NCI-H2029 (cell line): Measurements from ENCODE around the gene MST1R.
"Not testable (repeated sequence)": the region's sequence is repeated elsewhere in the genome, so short reads cannot be mapped to it uniquely, and the experiment has no call there.

Source experiments
- DNase-seq: peaks from one replicate; lab custom pipeline; 2025; lab: John Stamatoyannopoulos, UW

The MST1R gene

DNA sequence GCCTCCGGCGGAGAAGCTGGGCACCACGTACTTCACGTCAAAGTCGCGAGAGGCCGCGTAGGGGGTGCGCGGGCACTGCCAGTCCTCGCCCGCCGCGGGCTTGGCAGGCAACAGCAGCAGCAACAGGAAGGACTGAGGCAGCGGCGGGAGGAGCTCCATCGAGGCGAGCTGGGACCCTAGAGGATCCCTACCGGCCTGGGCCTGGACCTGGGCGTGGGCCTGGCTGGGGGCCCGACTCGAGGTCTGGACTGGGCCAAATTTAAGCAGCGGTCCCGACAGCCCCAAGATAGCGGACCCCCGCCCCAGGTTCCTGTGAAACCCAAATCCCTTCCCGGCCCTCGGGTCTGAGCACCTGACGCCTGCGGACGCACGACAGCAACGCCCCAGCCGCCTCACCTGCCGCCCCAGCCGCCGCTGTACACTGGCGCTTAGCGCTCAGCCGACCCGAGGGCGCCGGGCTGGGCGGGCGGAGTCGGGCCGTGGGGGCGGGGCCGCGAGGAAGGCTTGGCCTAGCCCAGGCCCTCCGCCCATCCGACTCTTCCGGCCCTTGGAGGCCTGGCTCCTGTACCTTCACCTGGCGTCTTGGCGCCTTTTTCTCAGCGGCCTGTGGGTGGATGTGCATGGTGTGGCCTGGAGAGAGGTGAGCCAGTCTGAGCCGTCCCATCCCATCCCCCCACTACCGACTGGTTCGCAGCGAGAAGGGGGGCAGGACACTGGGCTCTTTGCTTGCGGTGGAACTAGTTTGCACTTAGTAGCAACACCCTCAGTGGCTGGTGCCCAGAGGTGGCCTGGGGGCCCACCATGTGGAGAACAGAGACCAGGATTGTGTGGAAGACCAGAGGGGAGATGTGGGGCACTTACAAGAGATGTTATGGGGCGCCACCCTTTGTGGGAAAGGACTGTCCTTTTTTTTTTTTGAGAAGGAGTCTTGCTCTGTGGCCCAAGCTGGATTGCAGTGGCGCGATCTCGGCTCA is at the start of gene MST1R:
Gene MST1R, minus strand, starts transcription at position 423 of the 974 bp plus-strand sequence. Its CDS starts 264 bp downstream, at position 159.
- peak; percentile 89 for DNase-seq

DNA sequence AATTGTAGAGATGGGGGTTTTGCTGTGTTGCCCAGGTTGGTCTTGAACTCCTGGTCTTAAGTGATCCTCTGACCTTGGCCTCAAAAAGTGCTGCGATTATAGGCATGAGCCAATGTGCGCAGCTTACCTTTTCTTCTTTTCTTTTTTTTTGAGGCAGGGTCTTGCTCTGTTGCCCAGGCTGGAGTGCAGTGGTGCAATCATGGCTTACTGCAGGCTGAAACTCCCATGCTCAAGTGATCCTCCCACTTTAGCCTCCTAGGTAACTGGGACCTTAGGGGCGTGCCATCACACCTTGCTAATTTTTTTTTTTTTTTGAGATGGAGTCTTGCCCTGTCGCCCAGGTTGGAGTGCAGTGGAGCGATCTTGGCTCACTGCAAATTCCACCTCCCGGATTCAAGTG is 49.3 kb upstream of the MST1R start:
- DNase-seq: no peak

DNA sequence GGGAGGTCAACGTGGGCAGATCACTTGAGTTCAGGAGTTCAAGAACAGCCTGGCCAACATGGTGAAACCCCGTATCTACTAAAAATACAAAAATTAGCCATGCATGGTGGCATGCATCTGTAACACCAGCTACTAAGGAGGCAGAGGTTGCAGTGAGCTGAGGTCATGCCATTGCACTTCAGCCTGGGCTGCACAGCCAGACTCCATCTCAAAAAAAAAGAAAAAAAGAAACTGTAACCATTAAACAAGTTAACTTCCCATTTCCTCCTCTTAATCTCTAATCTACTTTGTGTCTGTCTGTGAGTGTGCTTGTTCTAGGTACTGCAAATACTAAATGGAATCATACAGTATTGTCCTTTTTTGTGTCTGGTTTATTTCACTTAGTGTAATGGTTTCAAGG is 39.0 kb upstream of the MST1R start:
- DNase-seq: no peak

DNA sequence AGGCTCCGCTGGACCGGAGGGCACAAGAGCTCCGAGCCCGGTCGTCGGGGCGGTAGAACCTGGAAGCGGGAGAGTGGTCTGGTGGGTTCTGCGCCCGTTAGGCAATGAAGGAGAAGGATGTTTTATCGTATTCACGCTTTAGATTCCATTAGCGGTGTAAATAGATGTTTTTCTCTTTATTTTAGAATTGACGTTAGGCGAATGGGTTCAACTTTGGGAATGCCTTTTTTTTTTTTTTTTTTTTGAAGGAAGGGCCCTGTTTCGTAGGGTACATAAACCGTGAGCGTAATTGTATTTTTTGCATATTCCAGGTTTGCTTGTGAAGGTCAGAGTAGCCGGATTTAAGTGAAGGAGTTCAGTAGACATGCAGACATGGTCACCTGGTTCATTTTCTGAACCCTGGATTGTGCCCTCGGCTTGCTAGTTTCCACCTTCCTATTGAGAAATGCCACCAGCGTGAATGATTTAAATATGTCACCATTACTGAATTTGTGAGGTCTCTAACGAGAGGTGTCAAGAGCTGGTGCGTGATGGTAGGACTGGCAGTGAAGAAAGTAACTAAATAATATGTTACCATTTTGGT is 37.1 kb upstream of the MST1R start:
- DNase-seq: no peak

DNA sequence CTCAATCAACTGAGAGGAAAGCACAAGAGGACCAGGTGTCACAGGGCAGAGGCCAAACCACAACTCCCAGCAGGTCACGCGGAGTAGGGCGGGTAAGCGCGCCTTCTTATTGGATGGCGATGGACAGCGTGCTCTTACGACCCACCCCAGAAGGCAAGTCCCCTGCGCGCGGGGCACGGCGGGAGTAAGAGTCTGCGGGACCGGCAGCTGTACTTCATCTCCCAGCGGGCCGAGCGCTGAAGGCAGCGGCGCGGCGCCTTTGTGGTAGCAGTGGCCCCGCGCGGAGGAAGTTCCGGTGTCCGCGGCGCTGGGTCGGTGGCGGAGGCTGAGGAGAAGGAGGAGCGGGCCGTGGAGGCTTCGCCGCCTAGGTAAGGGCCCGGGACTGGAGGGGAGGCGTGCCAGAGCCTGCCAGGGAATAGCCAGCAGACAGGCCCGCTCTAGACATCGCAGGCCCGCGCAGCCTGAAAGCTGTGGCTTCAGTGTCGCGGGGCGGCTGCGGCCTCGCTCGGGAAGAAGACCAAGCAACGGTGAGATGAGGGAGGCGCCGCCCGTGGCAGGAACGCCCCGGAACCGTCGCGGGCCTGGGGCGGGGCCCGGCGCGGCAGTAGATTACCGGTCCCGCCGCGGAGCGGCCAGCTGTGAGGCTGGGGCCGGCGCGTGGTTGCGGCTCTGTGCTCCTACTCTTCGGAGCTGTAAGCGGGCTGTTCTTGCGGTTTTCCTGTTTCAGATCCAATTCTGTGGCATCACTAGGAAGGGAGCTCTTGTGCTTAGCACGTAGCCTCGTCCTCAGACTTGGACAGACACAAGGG is 36.4 kb upstream of the MST1R start, which contains the start of gene RBM6:
Gene RBM6, plus strand, starts transcription at position 293 of the 809 bp plus-strand sequence. CDS start 22,492 bp downstream, outside the sequence.
- peak; percentile 82 for DNase-seq

DNA sequence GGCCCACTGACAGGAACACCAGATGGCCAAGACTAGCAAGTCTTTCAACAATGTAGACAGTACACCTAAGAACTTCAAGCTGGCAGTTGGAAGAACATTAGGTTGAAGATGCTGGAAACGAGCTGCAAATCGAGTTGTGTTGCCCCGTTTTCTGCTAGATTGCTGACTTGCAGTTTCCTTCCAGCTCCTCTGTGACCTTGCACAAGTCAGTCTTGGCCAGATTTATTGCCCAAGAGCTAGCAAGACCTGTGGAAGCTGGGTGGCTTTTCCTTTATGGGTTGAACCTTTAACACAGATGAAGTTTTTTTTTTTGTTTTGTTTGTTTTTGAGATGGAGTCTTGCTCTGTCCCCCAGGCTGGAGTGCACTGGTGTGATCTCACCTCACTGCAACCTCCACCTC is 33.4 kb upstream of the MST1R start:
- DNase-seq: no peak

DNA sequence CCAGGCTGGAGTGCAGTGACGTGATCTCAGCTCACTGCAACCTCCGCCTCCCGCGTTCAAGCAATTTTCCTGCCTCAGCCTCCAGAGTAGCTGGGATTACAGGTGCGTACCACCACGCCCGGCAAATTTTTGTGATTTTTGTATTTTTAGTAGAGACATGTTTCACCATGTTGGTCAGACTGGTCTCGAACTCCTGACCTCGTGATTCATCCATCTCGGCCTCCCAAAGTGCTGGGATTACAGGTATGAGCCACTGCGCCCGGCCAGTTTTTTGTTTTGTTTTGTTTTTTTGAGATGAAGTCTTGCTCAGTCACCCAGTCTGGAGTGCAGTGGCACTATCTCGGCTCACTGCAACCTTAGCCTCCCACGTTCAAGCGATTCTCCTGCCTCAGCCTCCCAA is 28.6 kb upstream of the MST1R start:
- not testable (repeated sequence) for DNase-seq

DNA sequence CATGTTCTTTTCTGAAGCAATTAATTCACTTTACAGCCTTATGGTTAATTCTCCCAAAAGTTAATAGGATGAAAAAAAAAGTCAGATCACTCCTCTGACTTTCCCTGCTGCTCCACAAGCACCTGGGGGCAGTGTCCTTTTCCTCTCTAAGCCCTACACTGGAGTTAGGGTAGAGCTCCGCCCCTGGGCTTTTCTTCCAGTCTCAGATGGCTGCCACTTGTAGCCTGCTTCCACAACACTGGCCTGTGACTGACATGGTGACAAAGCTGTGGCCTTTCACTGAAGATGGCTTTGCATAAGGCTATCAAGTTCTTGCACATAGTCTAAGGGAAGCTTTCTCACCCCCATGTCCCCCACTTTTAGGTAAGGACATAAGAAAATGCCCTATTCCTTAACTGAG is 27.2 kb upstream of the MST1R start:
- no peak for DNase-seq

DNA sequence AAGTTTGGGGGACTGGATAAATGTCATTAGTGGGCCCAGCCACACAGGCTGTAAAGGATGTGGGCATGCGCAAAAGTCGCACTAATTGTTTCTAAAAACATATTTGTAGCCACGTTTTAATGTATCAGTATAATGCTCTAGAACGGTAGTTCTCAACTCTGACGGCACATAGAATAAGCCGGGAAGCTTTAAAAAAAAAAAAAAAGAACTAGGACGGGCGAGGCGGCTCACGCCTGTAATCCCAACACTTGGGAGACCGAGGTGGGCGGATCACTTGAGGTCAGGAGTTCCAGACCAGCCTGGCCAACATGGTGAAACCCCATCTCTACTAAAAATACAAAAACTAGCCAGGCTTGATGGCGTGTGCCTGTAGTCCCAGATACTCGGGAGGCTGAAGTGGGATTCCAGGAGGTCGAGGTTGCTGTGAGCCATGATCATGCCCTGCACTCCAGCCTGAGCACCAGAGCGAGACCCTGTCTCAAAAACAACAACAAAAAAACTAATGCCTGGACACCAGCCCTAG is 26.6 kb upstream of the MST1R start:
- no peak for DNase-seq

DNA sequence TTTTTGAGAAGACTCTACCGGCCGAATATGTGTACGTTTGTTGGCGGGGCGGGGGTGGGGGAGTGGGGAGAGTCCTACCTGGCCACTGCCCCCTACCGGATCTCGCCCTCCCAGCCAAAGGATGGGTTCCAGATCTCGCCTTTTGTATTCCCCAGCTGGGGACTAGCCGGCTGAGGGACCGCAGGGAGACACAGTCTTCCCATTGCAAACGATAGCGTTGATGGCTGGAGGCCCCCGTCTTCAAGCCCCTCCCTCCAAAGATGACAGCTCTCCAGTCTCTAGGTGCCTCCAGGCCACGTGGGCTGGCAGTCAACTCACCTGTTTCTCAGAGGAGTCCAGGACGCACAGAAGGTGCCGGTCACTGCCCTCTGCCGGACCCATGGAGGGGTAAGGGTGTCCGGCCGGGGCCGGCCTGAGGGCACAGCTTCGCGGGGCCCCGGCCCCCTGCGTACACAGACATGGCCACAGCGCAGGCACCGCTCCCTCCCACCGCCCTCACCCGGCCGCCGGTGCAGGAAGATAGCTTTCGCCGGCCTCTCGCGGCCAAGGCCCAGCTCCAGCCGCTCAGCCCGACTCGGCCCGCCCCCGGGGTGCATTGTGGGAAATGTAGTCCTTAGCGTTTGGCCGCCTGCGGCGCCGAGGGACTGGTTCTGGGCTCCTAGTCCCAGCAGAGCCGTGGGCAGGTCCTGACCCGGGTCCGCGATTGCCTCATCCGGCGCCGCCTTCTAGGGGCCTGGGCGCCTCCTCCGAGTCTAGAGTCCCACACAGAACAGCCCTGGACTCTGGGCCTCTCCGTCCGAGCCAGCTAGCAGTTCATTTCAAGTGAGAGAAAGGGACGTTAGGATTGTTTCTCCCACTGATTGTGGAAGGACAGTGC is 25.9 kb upstream of the MST1R start, which contains the start of gene MON1A:
Gene MON1A, minus strand, starts transcription at position 521 of the 877 bp plus-strand sequence. CDS start 16,465 bp downstream, outside the sequence.
- peak; percentile 72 for DNase-seq

DNA sequence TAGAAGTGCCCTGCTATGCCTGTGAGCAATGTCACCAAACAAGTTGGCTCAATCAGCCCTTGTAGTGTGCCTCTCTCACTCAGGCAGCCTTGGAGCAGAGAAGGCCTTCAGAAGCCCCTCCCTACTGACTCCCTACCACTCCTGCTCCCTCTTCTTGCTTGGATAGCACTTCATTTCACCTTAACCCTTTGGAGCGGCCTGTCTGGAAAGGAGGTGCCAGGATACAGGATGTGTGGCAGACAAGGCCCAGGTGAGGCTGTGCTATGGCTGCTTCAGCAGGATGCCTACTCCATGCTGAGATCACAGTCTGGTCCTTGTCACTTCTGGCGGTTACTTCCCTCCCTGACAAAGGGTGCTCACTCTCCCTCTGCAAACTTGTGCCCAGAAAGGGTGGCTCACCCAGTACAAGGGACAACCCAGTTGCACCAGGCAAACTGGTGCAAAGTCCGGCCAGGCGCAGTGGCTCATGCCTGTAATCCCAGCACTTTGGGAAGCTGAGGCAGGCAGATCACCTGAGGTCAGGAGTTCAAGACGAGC is 24.9 kb upstream of the MST1R start:
- no peak for DNase-seq

DNA sequence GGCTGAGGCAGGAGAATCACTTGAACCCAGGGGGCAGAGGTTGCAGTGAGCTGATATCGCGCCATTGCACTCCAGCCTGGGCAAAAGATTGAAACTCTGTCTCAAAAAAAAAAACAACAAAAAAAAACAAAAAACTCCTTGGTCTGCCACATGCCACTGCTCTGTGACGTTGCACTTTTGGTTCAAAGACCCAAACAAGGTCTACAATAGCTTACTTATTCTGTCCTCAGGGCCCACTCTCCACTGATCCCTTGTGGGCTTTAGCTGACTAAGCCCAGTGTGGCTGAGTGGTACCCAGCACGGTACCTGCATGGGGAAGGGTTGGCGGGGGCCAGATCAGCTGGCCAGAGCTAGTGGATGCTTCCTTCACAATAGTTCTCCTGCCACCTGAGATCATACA is 24.1 kb upstream of the MST1R start:
- no peak for DNase-seq

DNA sequence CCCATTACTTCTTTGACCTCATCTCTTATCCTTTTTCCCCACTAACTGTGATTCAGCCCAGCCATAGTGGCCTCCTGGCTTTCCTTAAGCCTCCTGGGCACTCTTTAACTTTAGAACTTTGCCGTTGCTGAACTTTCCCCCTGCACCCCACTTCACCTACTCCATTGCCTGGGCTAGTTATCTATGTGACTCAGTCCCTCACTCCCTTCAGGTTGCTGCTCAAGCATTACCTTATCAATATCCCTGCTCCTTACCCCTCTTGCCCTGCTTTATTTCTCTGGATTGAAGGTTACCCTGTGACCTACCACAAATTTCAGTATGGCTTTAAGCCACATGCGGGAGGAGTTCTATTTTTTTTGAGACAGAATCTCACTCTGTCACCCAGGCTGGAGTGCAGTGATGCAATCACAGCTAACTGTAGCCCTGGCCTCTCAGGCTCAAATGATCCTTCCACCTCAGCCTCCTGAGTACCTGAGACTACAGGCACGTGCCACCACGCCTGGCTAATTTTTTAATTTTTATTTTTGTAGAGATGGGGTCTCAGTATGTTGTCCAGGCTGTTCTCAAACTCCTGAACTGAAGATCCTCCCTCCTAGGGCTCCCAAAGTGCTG is 22.6 kb upstream of the MST1R start:
- DNase-seq: no peak

DNA sequence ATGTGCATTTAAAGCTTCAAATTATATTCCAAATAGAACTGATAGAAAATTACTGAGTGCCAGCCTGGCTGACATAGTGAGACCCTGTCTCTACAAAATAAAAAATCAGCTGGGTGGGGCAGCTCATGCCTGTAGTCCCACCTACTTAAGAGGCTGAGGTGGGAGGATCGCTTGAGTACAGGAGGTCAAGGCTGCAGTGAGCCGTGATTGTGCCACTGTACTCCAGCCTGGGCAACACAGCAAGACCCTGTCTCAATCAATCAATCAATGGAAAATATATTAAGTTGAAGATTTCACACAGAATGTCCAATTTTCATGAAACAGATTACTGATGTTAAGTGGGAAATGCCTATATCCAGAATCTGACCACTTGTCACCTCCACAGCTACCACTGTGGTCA is 21.8 kb upstream of the MST1R start:
- DNase-seq: no peak

DNA sequence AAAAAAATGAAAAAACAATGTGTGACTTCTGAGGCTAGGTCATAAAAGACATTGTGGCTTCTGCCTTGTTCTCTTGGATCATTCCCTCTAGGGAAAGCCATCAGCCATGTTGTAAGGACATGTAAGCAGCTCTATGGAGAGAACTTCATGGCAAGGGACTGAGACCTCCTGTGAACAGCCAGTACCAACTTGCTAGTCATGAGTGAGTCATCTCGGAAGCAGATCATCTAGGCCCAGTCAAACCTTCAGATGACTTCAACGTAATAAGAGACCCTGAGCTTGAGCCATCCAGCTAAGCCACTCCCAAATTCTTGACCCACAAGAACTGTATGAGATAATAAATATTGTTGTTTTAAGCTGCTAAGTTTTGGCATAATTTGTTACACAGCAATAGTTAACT is 21.0 kb upstream of the MST1R start:
- no peak for DNase-seq

DNA sequence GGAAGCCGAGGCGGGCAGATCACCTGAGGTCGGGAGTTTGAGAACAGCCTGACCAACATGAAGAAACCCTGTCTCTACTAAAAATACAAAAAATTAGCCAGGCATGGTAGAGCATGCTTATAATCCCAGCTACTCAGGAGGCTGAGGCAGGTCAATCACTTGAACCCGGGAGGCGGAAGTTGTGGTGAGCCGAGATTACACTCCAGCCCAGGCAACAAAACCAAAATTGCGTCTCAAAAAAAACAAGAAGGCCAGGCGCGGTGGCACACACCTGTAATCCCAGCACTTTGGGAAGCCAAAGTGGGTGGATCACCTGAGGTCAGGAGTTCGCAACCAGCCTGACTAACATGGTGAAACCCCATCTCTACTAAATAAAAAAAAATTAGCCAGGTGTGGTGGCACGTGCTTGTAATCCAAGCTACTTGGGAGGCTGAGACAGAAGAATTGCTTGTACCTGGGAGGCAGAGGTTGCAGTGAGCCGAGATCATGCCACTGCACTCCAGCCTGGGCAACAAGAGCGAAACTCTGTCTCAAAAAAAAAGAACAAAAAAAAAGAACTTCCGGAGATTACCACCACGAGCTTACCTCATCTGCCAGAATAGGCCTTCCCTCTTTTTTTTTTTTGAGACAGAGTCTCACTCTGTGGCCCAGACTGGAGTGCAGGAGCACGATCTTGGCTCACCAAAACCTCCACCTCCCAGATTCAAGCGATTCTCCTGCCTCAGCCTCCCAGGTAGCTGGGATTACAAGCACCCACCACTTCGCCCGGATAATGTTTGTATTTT is 14.3 kb upstream of the MST1R start:
- not testable (repeated sequence) for DNase-seq

DNA sequence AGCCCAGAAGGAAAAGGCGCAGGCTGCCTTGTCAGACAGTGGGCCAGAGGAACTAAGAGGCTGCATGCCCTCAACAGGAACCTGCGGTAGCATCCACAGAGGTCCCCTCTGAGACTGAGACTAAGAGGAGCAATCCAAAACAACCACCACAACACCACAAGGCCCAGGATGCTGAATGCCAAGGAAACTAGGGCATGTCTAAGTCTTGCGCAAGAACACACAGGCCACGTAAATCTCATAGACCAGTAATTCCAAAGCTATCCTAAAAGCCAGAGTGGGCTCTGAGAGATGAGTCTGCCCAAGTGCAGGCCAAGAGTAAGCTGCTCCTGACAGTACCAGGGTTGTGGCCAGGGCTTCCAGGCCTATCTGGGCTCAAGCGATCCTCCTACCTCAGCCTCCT is 13.0 kb upstream of the MST1R start:
- DNase-seq: no peak

DNA sequence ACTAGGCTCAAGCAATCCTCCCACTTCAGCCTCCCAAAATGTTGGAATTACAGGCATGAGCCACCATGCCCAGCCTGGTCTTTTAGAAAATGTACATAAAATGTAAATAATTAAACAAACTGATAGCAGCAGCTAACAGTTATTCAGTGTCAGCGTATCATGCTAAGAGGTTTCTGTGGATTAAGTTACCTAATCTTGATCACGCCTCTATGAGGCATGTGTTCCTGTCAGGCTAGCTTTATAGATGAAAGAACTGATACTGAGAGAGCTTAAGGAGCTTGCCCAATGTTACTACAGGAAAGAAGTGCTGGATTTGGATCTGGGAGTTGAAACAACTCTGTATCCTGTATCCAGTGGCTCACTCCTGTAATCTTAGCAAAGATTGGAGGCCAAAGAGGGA is 11.2 kb upstream of the MST1R start:
- DNase-seq: no peak

DNA sequence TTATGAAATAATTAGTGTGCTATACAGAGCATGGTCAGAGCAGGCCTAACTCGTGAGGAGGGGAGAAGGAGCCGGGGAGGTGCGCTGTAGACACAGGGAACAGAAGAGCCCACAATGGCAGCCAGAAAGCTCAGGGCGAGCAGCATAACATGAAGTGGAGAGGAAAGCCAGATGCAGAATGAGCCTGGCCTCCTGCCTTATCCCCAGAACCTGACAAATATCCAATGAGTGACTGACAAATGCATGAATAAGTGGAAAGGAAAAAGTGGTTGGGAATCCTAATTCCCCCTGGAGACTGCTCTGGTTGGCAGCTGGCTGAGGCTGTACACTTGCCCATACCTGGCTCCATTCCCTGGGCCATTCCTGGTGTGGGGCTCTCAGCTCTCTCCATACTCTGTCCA is 9.2 kb upstream of the MST1R start:
- no peak for DNase-seq

DNA sequence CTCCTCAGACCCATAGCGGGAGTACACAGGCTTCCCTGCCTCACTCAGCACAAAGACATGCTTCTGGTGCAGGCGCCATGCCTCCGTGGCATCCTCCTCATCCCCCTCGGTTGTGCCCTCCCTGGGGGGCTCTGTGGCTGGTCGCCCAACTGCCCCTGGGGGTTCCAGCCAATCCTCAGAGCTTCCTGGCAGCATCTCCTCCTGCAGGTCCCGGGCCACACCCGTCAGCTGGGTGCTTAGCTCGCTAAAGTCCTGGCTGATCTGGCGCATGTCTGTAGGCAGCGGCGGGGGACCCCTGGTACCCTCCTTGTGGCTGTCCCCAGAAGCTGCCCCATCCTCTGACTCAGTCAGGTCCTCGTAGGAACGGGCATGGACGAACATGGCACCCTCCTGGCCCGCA is 7.9 kb upstream of the MST1R start:
- DNase-seq: no peak
